Non-pigmented ciliary epithelial cell (primary cell): ENCODE measurements around the gene SYTL4.

ENCODE experiments used
- DNase-seq: peaks from one replicate; pipeline ENCODE4 v3.0.0-alpha.2; 2010; ENCODE audit warnings: low read depth

The SYTL4 gene

DNA sequence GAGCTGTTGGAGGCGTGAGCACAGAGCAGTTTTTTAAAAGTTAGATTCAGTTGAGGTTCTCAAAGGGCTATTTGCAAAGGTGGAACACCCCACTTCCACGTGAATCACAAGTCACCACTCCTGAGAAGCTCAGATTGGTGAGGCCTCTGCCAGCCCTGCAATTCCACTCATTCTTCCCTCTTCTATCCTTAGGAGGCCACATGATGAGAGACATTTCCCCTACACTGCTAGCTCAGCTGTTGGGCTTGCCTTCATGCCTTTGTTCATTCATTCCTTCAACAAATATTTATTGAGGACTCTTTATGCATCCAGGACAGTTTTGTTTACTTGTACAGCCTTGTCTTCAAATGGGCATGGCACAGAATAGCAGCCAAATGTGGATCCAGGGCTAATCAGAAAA lies 84.2 kb downstream of the SYTL4 start:
- no peak for DNase-seq

- DNase-seq: no peak
Observed at GRCh38 chrX:100647095-100647494, 84.8 kb downstream of the SYTL4 start.

DNA sequence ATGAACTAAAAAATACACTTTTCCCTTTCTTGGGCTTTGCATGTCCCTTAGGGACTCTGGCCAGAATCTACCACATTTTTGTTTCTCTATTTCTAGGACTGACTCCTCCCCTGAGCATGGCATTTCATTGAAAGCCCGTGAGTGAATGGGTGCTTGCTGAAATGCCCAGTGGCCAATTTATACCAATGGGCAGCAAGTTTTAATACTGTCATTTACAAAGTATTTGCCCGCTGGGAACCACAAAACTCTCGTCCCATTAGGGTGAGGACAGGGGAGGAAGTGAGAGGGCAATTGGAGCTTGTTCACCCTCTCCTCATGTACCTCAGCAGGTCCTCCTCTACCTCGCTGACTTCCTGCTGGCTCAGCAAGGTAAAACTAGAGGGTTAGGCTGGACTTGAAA lies 86.8 kb downstream of the SYTL4 start:
- DNase-seq: no peak

DNA sequence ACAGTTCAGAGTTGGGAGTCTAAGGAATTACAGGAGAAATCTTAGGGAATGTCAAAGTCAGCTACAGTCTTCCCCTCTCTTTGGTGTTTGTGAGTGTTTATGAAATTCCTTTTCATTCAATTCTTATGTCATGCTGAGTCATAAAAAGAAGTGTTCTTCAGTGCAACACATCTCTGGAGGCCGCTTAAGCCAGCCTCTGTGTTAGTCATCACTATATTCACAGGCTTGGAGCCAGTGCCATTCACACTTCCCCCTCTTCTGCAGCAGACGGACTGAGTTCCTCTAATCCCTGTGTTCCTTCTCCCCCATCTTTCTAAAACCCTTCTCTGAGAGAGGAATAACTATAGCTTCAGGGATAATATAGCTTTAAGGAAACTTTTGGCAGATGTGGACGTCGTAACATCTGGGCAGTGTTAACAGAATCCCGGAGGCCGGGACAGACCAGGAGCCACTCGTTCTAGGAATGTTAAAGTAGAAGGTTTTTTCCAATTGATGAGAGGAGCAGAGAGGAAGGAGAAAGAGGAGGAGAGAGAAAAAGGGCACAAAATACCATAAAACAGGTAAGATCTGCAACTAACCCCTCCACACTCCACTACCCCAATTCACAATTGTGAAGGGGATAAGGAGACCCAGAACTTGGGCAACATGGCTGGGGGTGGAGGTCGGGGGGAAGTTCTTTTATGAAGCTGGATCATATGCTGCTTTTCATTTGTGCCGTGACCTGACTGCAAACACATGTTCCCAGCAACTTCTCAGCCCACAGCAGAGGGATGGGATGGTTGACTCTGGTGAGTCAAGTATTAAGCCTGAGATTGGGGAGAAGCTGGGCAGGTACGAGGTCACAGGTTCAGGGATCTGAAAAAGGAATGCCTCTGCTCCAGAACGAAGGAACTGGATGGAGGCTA lies 87.7 kb downstream of the SYTL4 start, which contains the start of gene SRPX2:
Gene SRPX2, plus strand, starts transcription at position 244 of the 905 bp plus-strand sequence. CDS start 2,124 bp downstream, outside the sequence.
- peak; percentile 70 for DNase-seq

- no peak for DNase-seq
Observed at GRCh38 chrX:100643212-100643611, 88.7 kb downstream of the SYTL4 start.

- no peak for DNase-seq
Observed at GRCh38 chrX:100642290-100642689, 89.6 kb downstream of the SYTL4 start.

GRCh38 chrX:100636321-100636991 lies 95.5 kb downstream of the SYTL4 start, which contains the start of gene TSPAN6:
Gene TSPAN6, minus strand, starts transcription at chrX:100636806. Its CDS starts 112 bp downstream, at chrX:100636694.
- DNase-seq: no peak

DNA sequence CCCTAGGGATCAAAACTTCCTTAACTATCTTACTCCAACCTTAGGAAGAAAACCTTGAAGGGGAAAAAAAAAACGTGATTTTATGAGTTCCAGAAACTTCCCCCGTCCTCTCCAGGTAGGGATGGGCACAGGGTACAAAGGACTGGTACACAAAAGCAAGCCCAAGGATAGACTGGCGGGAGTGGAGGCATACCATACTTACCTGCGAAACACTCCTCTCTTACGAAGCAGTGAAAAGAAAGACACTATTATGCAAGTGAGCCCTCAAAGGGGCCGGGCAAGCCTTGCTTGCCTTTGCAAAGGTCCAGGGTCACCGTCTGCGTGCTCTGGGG lies 96.0 kb downstream of the SYTL4 start:
- no peak for DNase-seq

DNA sequence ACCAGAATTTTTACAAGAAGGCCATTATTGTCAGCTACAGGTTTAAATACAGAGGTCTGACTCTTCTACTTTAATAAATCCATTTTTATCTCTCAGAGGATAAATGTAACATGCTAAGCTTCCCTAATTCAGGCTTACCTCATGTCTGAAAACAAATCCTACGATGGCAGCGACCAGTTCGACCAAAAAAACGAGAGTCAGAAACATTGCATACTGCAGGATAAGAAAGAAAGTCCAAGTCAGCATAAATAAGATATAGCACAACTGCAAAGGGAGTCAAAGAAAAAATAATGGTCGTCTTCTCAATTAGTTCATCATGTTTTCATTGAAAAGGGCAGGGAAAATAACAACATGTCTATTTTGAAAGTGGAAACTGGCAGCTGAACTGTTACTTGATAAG lies 96.9 kb downstream of the SYTL4 start:
- no peak for DNase-seq

- DNase-seq: no peak
Observed at GRCh38 chrX:100625985-100626491, 105.9 kb downstream of the SYTL4 start.
